SK-N-SH treated with all-trans-retinoic acid at 6 μM for 48 hours (cell line): ENCODE data around the gene ABCA10.

Source experiments
- BACH2 ChIP-seq: fragments of 250-450 bp; sonication (Bioruptor Pico); IDR thresholded peaks from 2 replicates; pipeline ENCODE4 v1.9.0; 2021; ENCODE audit warnings: mild to moderate bottlenecking, borderline replicate concordance
- GLIS3 ChIP-seq: fragments of 250-450 bp; sonication (Bioruptor Pico); IDR thresholded peaks from 2 replicates; pipeline ENCODE4 v1.5.0; 2020; ENCODE audit warnings: mild to moderate bottlenecking, moderate library complexity
- PPARA ChIP-seq: fragments of 250-450 bp; sonication (Bioruptor Pico); IDR thresholded peaks from 2 replicates; pipeline ENCODE4 v1.5.0; 2020; ENCODE audit warnings: mild to moderate bottlenecking, borderline replicate concordance
- RARB ChIP-seq: fragments of 250-450 bp; sonication (Bioruptor Pico); IDR thresholded peaks from 2 replicates; pipeline ENCODE4 v1.8.0; 2021; ENCODE audit warnings: mild to moderate bottlenecking, moderate library complexity
- ZFP3 ChIP-seq: fragments of 250-450 bp; sonication (Bioruptor Pico); IDR thresholded peaks from 2 replicates; pipeline ENCODE4 v1.5.0; 2020; ENCODE audit warnings: mild to moderate bottlenecking, moderate library complexity
- ZFP30 ChIP-seq: fragments of 450-650 bp; formaldehyde crosslinking; IDR thresholded peaks from 2 replicates; pipeline ENCODE4 v1.5.0; 2022; ENCODE audit warnings: mild to moderate bottlenecking, moderate library complexity
- ZNF565 ChIP-seq: fragments of 450-650 bp; formaldehyde crosslinking; conservative IDR thresholded peaks from 2 replicates; pipeline ENCODE4 v1.5.0; 2020; ENCODE audit warnings: low read depth, mild to moderate bottlenecking, moderate library complexity
- ZNF70 ChIP-seq: fragments of 450-650 bp; formaldehyde crosslinking; IDR thresholded peaks from 2 replicates; pipeline ENCODE4 v1.5.0; 2020; ENCODE audit warnings: mild to moderate bottlenecking, moderate library complexity
- ZNF8 ChIP-seq: fragments of 450-650 bp; formaldehyde crosslinking; IDR thresholded peaks from 2 replicates; pipeline ENCODE4 v1.5.0; 2020; ENCODE audit warnings: mild to moderate bottlenecking, moderate library complexity
- TF ChIP-seq, protein P1 (sequence below): fragments of 250-450 bp; sonication (Bioruptor Pico); IDR thresholded peaks from 2 replicates; pipeline ENCODE4 v1.8.0; 2020; ENCODE audit warnings: mild to moderate bottlenecking, moderate library complexity, borderline replicate concordance

DNA sequence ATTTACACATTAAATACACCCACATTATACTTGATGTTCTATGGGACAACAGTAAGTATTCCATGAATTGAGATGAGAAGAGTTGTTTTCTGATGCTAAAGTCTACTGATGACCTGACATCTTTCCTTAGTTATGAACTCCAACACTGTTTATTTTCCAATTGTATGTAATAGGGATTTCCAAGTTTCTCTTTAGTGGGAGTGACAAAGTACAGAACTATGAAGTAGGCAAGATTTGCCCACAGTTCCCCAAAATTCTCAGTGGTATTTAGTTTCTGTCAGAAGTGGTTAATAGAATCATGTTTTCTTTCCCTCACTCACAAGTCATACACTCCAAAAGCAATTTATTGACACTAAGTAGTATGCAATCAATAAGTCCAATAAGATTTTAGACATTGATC, 64.4 kb downstream of the ABCA10 start:
- TF ChIP-seq ZNF565 (CRISPR knock-in tag) (no peak), RARB (CRISPR knock-in tag) (no peak), ZFP3 (no peak), GLIS3 (CRISPR knock-in tag) (no peak), ZFP30 (CRISPR knock-in tag) (no peak), BACH2 (CRISPR knock-in tag) (no peak), ZNF8 (CRISPR knock-in tag) (no peak), PPARA (CRISPR knock-in tag) (no peak), ZNF70 (CRISPR knock-in tag) (no peak)
- TF ChIP-seq, protein P1, sequence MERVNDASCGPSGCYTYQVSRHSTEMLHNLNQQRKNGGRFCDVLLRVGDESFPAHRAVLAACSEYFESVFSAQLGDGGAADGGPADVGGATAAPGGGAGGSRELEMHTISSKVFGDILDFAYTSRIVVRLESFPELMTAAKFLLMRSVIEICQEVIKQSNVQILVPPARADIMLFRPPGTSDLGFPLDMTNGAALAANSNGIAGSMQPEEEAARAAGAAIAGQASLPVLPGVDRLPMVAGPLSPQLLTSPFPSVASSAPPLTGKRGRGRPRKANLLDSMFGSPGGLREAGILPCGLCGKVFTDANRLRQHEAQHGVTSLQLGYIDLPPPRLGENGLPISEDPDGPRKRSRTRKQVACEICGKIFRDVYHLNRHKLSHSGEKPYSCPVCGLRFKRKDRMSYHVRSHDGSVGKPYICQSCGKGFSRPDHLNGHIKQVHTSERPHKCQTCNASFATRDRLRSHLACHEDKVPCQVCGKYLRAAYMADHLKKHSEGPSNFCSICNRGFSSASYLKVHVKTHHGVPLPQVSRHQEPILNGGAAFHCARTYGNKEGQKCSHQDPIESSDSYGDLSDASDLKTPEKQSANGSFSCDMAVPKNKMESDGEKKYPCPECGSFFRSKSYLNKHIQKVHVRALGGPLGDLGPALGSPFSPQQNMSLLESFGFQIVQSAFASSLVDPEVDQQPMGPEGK (CRISPR knock-in tag) = no peak
